GM18498 (cell line): ENCODE data around the gene PIGX.

Source experiments
- ATAC-seq: cut with Tn5 transposase; IDR thresholded peaks from one replicate; pipeline ENCODE4 v1.9.1; 2021; ENCODE audit warnings: mild to moderate bottlenecking, moderate library complexity; ENCODE audit not compliant: unreplicated experiment

Gene PIGX

DNA sequence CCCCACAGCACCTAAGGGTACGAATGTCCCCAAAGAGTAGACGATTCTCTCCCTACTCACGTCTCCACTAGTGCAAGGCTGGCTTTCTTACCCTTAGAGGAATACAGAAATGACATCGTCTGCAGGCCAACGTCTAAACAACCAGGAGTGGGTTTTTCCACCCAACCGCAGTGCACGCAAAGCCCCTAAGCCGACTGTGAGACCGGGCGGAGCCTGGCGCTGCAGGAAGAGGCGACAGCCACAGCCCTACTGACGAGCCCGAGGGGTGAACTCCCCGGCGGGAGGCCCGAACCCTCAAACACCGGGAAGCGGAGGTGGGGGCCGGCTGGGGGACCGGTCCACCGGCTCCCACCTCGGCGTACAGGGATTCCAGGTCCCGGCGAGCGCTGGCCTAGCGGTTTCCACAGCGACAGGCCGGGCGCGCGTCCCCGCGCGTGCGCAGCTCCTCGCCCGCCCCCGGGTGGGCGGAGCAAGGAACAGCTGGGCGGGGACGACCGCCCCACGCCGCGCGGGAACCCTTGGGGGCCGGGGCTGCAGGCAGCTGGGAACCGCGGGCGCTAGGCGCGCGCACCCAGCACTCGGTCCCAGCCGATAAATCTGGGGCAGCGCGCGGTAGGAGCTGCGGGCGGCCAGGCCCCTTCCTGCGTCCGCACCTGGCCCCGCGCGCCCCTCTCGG, at the start of gene PIGX, which contains the start of gene CEP19:
PIGX (plus strand) TSS at position 540 of the 676 bp plus-strand sequence.
CEP19 (minus strand) TSS at position 413 of the 676 bp plus-strand sequence. CDS start 3,593 bp downstream, outside the sequence.
- ATAC-seq, result peak; percentile 83

DNA sequence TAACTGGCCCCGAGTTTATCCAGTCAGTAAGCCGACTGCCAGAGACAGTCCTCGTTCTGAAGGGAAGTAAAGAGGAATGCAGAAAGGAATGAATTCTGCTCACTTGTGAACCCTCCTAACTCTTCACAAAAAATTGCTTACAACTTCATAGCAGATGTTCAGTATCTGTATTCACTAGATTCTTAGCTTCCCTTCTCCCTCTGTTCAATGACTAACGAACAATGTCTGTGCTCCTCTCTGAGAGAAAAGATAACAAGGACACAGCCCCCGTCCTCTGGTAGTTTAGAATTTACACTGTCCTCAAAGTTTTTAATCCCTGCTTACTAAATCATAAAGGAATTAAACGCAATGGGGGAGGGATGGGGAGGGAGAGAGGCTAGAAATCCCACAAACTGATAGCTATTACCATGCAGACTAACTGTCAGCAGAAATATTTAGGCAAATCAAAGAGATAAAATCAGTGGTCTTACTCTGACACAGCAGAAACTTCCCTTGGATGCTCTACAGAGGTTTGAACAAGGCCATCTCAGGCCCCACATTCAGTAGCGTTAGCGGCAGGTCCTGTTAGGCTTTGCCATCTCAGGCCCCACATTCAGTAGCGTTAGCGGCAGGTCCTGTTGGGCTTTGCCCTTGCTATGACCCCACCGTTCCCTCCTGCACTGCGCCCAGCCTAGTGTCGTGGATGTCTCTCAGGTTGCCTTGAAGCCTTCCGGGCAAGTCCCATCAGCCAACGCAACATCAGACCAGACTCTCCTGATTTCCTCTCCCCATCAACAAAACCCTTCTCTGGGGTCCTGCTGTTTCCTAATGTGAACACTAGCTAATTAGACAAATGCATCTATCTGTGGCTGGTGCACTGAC, 49.2 kb upstream of the PIGX start:
- ATAC-seq, result no peak

DNA sequence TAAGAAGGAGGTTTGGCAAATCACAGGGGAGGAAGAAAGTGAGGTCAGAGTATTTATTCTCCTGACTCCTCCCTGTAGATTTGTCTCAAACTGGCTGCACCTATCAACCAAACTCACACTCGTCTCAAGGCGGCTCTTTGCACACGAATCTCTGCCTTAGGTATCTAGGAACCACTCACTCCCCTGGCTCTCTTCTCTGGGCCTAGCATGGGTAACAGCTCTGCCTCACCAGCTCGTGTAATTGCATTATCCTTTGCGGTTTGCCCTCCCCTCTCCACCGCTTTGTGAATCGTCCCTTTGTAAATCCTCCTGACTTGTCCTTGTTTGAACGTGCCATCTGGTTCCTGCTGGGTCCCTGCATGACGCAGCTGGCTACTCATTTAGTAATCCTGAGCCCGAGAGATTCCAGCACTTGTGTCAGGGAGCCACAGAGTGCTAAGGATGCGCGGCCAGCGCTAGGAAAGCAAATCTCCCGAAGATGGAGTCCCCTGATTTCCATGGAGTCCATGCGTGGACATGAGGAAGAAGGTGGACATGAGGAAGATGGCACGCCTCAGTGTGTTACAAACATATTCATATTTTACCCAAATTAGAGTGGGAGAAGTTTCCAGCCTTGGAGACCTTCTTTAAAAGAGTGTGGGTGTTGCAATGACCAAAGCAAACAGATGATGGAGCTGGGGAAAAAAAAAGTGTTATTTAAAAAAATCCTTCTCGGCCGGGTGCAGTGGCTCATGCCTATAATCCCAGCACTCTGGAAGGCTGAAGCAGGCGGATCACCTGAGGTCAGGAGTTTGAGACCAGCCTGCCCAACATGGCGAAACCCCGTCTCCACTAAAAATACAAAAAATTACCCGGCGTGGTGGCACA, 45.9 kb upstream of the PIGX start:
- no peak for ATAC-seq

DNA sequence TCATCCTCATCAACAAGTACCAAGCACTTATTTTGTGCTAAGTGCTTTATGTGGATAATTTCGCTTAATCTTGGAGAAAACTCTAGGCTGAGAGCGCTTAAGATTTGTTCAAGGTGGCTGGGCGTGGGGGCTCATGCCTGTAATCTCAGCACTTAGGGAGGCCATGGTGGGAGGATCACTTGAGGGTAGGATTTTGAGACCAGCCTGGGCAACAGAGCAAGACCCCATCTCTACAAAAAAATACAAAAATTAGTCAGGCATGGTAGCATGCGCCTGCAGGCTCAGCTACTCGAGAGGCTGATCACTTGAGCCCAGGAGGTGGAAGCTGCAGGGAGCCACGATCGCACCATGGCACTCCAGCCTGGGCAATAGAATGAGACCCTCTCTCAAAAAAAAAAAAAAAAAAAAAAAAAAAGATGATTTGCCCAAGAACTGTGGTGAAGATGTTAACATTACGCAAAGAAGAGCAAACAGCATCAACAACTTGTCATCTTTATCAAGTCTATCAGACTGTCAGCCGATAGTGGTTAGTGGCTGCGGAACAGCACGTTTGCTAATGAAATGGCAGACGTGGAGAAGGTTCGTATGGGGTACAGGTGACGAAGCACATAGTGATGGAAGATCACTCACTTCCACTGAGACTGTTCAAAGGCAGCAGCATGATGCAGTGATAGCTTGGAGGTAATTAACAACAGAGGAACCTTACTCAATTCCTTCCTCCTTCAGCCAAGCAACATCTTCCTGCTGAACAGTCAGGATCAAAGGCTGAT, 44.9 kb upstream of the PIGX start:
- no peak for ATAC-seq

DNA sequence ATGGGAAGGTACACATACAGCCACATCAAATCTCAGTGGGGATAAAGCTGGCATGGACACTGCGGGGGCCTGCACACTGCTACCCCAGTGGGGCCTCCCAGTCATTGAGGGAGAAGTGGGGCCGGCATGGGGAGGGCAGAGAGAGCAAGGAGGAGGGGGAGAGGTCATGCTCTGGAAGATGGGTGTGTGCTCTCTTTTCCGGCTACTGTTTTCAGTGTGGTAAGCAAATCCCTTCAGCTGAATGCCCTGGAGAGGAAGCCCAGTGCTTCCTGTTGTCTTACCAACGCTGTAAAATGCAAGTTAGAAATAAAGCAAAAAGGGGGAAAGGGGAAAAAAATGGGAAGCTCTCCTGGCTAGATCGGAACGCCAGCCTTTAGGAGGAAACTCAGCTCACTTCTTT, 41.8 kb upstream of the PIGX start:
- ATAC-seq, result no peak

DNA sequence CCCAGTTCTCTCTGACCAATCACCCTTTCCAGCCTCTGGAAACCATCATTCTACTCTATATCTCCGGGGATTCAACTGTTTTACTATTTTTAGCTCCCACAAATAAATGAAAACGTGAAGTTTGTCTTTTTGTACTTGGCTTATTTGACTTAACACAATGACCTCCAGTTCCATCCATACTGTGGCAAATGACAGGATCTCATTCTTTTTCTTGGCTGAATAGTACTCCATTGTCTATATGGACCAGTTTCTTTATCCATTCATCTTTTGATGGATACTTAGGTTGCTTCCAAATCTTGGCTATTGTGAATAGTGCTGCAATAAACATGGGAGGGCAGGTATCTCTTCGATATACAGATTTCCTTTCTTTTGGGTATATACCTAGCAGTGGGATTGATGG, 38.5 kb upstream of the PIGX start:
- ATAC-seq, result no peak

DNA sequence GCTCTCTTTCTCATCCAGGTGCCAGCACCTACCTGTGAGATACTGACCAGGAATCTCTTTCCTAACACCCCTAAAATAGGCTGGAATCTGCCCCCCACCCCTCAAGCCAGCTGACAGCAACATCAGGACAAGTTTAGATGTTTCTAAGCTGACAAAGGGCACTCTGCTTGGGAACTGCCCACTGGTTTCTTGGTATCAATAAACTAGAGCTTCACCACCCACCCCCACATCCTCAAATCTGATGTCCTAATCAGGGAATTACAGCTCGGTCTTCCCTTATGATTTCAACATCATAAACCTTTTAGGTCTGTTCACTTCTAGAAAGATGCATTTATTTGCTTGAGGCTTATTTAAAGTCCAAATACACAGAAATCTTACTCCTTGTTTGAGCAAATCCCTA, 34.8 kb upstream of the PIGX start:
- ATAC-seq, result no peak

DNA sequence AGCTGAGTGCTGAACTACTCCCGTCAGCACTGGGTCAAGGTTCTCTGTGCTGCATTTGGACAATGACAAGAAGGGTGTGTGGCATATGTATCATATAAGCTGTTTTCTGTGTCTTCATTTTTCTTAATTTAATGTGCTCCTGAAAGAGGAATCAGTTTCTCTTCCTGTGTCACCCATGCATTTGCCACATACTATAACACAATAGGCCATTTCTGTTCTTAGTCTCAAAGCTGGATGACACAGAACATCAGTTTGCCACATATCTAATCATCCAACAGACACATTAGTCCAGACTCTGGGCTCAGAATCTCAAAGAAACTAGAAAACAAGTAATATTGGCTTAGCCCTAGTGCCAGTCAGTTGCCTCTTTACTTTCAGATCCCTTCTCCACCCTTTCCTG, 34.2 kb upstream of the PIGX start:
- no peak for ATAC-seq

DNA sequence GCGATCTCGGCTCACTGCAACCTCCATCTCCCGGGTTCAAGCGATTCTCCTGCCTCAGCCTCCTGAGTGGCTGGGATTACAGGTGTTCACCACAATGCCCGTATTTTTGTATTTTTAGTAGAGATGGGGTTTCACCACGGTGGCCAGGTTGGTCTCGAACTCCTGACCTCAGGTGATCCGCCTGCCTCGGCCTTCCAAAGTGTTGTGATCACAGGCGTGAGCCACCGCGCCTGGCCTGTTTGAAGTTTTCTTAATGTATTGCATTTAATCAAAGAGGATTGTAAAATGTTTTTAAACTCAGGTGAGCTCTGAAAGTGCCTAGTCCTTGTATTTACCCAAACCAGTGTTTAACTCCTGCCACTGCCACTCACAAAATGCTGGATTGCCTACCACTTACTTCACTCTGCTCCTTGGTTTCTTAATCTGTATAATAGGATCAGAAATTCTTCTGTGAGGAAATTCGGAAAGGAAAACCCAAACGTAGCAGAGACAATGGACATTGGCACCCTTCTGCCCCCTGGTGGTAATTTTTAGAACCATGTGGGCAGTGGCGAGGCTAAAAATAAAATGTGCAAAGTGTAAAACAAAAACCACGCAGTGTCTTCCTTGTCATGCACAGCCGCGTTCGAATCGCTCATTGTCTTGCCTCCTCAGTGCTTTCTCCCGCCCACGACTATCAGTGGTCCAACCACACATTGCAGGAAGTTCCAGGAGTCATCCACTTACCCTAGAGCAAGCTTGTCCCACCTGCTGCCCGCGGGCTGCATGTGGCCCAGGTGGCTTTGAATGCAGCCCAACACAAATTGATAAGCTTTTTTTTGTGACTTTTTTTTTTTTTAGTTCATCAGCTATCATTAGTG, 27.4 kb upstream of the PIGX start:
- peak; percentile 93 for ATAC-seq

DNA sequence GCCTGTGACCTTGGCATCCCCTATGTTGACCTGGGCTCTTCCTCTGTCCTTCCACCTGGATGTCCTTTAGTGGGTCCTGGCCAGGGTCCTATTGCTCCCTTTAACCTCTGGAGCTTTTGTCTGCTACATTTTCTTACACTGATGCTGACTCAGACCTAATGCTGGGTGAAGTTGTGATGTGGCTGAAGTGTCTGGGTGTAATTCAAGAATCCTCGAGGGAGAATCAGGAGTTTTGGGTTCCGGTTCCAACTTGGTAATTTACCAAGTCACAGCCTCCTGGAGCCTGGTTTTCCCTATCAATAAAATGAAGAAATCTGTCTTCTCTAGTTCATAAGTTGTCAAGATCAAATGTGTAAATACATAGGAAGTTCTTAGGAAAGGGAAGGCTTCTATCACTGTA, 25.7 kb upstream of the PIGX start:
- no peak for ATAC-seq

GRCh38 chr3:196688349-196688748, 23.8 kb upstream of the PIGX start:
- ATAC-seq, result no peak

- no peak for ATAC-seq
These were observed 22.1 kb upstream of the PIGX start for GRCh38 chr3:196689941-196690660.

DNA sequence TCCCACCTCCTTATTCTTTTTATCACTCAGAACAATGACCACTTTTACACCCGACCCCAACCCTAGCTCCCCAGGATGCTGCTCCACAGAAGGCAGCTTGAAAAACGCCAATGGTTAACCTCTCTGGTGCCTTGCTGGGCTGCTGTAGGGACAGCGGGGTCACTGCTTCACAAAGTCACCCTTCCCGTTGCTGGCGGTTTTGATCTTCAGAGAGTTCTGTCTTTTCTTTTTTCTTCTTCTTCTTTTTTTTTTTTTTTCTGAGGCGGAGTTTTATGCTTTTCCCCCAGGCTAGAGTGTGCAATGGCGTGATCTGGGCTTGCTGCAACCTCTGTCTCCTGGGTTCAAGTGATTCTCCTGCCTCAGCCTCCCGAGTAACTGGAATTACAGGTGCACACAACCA, 20.8 kb upstream of the PIGX start:
- no peak for ATAC-seq

DNA sequence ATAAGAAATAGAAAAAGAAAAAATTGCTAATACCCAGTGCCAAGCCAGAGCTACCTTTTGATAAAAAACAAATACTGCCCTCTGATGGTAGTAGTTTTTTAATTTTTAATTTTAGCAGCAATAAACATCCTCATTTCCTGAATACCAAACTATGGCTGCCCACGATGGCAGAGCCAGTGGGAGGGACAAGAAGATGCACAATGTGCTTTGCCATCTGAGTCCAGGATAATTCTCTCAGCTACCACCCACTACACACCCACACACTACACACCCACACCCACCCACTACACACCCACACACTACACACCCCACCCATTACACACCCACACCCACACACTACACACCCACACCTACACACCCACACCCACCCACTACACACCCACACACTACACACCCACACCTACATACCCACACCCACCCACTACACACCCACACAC, 18.0 kb upstream of the PIGX start:
- ATAC-seq, result no peak

DNA sequence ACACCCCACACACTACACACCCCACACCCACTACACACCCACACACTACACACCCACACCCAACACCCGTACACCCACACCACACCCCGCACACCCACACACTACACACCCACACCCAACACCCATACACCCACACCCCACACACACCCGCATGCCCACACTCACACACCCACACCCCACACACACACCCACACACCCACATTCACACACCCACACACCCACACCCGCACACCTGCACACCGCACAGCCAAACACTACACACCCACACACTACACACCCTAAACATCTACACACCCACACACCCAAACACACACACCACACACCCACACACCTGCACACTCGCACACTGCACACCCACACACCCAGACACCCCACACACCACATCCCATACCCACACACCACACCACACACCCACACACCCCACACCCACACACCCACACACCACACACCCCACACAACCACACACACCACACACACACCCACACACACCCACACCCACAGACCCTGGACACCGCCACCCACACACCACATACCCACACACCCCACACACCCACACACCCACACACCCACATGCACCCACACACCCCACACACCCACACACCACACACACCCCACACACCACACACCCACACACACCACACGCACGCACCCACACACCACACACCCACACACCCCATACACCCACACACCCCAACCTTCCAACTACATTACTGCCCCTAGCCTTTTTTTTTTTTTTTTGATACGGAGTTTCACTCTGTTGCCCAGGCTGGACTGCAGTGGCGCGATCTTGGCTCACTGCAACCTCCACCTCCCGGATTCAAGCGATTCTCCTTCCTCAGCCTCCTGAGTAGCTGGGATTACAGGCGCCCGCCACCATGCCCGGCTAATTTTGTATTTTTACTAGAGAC, 17.0 kb upstream of the PIGX start:
- ATAC-seq, result no peak

DNA sequence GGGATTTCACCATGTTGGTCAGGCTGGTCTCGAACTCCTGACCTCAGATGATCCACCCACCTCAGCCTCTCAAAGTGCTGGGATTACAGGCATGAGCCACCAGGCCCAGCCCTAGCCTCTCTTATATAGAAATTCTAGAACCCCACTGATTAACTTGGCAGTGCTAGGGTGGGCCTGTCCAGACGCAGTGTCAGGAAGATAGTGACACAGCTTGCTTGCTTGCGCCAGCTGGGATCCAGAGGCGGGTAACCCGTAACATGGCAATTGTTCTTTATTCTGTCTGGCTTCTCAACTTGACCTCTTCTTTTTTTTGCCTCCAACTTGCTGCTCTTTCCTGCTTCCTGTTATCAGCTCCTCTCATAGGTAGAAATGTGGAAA, 16.3 kb upstream of the PIGX start:
- ATAC-seq, result no peak

- no peak for ATAC-seq
These were observed 14.9 kb upstream of the PIGX start for GRCh38 chr3:196697270-196697669.

DNA sequence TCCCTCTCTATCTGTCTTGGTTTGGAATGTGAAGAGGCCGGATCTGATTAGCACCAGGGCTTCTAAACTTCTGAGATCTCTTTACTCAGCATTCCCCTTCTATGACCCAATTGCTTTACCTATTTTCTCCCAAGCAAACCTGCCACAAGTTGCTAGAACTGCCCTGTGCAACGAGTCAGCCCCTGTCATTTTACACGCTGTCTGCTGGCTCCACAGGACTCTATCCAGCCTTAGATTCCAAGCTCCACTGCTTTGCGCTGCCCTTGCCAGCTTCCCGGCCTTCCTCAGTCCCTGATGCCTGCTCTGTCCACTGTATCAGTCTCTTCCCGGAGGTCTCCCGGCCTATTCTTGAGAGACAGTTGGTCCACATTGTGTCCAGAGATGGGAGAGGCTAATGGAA, 12.4 kb upstream of the PIGX start:
- ATAC-seq, result no peak
